Central memory CD4-positive, alpha-beta T cell (primary cell): ENCODE measurements around the gene MRPL3.

Experiments
- DNase-seq: peaks from one replicate; pipeline ENCODE4 v3.0.0; 2022
- total RNA-seq, 3 experiments: gene quantifications; one replicate each; lab custom pipeline; 2026; lab: John Stamatoyannopoulos, UW

MRPL3 gene
- total RNA-seq, result 29.5 to 332 (median 81.9) reads per million in 3 experiments

- DNase-seq, result peak; percentile 77
Observed at GRCh38 chr3:131502530-131503319, at the start of gene MRPL3. Gene MRPL3 (minus strand): TSS chr3:131502971. CDS start chr3:131502821, 150 bp downstream.

DNA sequence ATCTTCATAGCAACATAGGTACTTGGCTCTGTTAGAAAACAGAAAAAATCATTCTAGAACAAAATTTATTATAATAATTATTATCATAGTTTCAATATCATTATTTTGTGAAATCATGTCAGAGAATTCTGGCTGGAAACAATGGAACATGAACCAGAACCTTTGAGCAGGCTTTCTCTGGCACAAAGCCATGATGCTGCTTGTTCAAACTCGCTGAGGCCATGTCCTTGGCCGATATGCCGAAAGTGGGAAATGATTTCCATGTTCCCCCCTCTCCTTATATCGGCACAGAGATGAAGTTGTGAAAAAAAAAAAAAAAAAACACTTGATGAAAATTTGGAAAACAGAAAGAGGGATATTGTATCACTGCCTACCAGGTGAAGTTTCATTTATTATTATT lies 49.0 kb upstream of the MRPL3 start:
- DNase-seq, result no peak

GRCh38 chr3:131550562-131551465 lies 48.0 kb upstream of the MRPL3 start:
- DNase-seq, result no peak

DNA sequence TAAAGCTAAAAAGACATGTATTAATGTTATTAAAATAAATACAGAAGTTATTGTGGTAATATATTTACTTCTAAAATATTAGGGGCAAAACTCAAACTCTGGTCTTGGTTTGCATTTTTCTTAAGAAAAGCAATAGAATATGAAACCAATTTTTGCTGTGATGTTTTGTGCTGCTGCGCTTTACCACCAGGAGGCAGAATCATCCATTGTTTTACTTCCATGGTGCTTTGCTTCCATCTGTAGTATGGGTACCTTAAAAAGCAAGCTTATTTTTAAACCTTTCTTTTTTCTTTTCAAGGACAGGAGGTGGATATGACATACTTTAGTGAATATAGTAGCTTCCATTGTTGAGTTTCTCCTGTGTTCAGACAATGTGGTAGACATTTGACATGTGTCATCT lies 46.6 kb upstream of the MRPL3 start:
- DNase-seq, result no peak

DNA sequence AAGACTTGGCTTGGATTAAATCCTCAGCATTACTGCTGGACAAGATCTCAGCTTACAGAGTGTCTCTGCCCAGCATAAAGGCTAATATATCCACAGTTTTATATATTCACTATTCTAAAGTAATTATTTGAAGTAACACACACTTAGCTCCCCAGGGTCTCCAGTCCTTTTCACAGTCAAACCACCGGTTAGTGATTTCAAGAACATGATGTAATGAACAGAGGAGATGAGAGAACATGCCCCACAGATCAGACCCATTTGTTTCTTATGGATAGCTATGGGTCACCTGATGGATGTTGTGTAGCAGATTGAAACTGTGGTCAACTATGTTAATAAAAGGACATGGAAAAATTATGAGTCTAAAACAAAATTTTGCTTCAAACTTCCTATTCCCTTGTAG lies 44.8 kb upstream of the MRPL3 start:
- DNase-seq, result no peak

- DNase-seq, result no peak
Observed at GRCh38 chr3:131546441-131546840, 43.7 kb upstream of the MRPL3 start.

DNA sequence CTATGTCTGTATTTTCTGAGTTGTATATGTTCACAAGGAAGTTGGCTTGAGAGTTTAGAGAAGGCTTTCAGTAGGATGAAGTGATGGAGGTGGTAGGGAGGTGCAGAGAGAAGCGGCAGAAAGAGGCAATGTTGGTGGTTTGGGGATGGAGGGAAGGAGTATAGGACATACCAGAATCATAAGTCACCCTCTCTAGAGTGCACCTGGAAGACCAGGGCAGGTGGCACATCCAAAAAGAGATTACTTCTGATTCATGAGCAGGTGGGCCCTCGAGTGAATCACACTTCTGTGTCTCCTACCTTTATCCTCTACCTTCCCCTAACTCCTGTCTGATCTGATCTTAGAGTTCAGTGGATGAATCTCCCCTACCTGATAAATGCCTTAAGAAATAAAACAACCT lies 41.8 kb upstream of the MRPL3 start:
- no peak for DNase-seq

DNA sequence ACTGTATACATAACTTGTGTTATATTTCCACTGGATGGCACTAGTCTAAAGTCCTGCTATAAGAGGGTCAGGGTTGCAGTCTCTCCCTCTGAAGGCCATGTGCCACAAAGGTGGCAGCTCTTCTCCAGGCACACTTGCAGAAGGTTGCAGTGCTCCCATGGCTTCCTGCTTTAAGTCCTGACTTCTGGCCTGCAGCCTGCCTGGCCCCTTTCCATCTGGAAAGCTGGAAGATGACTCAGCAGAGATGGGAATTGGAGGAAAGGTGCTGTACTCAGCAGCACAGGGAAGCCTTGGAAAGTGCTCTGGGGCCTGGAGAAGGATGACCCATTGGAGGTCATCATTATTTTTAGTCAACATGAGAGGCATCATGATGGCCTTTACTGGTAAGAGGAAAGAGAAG lies 40.9 kb upstream of the MRPL3 start:
- no peak for DNase-seq

- DNase-seq, result no peak
Observed at GRCh38 chr3:131541288-131541687, 38.5 kb upstream of the MRPL3 start.

DNA sequence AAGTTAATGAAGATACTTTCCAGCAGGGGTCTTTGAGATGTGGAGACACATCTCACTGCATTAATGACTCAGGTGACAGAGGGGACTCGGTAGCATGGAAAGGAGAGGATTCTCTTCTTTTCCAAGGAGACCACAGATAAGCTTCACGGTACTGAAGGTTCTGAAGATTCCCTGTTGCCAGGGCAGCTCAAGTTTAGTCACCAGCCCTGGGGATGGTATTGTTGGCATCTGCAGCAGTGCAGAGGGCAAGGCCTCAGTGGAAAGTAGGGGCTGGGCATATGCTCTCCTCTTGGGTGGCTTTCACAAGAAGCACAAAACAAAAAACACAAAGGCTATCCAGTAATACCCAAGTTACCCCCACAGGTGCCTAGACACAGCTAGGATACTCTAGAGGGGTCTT lies 38.0 kb upstream of the MRPL3 start:
- no peak for DNase-seq

GRCh38 chr3:131540143-131540542 lies 37.4 kb upstream of the MRPL3 start:
- DNase-seq, result no peak

DNA sequence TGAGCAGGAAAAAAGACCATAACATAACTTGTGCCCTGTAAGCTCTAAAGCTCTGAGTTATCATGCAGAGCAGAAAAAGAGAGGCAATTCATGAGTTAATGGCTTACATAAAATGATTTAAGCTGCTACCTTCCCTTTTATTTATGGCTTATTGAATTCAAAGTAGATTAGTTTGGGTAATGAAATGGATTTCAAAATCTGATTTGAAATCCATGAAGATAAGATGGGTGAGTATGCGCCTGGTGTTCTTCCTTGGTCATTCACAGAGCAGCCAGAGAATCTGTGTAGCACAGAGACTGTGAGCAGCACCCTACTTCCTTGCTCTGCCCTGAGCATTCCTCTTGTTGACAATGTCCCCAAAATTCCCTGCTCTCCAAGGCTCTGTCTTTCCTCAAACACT lies 36.2 kb upstream of the MRPL3 start:
- DNase-seq, result no peak

DNA sequence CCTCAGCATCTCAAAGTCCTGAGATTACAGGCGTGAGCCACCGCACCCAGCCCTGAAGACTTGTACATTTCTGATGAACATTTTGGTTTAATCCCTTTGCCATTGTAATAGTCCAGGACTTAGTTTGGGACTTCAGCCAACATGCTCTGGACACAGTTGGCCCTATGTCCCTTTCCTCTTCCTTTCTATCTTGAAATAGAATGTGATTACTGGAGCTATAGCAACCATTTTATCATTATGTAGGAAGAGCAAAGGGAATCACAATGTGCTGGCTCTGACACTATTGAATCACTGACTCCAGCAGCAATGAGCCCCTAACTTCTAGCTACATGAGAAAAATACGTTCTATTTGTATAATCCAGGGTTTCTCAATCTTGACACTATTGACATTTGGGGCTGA lies 34.8 kb upstream of the MRPL3 start:
- no peak for DNase-seq

GRCh38 chr3:131535596-131535995 lies 32.8 kb upstream of the MRPL3 start:
- DNase-seq, result no peak

DNA sequence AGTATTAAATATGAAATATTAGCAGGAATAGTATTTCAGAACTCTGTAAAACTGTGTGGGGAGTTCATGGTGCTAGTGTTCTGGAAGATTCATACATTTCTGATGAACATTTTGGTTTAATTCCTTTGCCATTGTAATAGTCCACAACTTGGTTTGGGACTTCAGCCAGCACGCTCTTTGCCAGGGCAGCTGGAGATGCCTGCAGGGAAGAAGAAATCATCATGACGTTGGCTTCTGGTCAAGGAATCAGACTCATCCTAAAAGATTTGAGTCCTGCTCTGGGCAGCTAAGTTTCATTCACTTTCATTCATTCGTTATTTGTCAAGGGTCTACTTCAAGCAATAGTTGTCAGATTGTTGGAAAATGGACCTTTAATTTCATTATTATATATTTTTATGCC lies 32.4 kb upstream of the MRPL3 start:
- DNase-seq, result no peak

DNA sequence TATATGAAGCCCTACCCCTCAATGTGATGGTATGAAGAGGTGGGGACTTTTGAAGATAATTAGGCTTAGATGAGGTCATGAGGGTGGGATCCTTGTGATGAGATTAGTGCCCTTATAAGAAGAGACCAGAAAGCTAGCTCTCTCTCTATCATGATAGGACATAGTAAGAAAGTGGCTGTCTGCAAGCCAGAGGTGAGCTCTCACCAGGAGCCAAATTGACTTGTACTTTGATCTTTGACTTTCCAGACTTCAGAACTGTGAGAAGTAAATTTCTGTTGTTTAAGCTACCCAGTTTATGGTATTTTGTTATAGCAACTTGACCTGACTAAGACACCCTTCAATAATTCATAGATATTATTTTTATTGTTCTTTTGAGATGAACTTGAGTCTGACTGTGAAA lies 29.9 kb upstream of the MRPL3 start:
- no peak for DNase-seq

DNA sequence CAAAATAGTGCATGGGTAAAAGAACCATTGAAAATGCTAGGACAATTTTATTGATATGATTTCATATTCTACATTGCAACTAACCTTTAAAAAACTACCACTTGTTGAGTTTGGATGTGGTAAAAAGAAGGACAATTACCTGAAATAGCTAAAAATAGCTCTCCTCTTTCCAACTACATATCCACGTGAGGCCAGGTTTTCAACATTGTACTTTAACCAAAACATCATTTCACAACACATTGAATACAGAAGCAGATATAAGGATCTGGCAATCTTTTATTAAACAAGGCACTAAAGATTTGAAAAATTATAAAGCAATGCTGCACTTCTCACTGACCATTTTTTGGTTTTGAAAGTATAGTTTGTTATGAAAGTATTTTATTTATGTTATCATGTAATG lies 28.1 kb upstream of the MRPL3 start:
- DNase-seq, result no peak

- no peak for DNase-seq
Observed at GRCh38 chr3:131530388-131530787, 27.6 kb upstream of the MRPL3 start.

DNA sequence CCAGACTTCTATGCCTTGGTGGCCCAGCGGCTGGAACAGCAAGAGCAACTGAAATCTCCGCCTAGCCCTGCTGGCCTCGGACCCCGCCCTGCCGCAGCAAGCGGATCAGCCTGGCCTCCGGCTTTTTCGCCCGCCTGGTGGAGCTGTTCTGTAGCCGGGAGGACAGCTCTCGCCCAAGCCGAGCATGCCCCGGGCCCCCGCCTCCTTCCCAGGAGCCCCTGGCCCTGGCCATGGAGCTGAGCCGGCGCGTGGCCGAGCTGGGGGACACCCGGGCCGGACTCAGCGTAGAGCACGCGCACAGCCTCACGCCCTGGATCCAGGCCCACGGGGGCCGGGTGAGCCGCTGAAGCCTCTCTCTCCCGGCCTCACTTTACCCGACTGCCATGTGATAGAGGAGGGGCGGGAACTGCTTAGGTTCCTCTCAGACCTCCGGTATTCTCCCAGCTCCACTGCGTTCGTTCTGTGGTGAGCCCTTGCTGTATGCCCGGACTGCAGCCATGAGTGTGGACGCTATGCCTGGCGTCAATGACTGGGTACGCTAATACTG lies 24.1 kb upstream of the MRPL3 start:
- DNase-seq, result no peak

DNA sequence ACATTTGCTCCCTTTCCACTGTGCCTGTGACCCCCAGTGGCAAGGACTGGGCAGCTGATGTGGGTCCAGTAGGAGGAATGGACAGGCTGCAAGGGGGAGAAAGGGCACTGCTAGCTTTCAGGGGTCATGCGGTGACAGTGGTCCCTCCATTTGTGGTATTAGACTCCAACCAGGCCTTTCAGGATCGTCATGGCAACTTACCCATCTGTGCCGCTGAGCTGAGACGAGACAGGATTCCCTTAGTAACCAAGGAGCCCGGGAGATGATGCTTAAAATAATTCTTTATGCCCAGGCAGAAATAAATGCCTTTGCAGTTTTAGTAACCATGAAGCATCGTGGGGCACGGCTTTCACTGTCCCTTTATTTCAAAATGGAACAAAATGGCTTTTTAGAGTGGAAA lies 15.9 kb upstream of the MRPL3 start:
- DNase-seq, result no peak

DNA sequence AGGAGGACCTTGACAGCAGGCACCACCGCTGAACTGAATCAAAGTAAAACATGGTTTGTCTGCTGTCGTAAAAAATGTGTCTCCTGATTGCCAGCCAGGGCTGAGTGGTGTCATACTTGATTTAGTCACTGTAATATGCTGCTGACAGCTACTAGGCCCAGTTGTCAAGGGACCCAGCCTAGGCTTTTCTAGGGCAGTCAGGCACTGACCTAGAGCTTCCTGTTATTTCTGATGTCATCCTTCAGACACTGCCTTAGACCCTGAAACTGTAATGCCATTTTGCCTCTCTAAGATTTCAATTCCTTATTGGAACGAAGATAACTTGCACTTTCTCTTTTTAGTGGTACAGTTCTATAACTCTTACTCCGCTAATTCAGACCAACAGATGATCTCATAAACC lies 2.6 kb upstream of the MRPL3 start:
- DNase-seq, result no peak

GRCh38 chr3:131503320-131503635 lies 507 bp upstream of the MRPL3 start:
- DNase-seq, result no peak

- DNase-seq, result no peak
Observed at GRCh38 chr3:131501949-131502348, 822 bp downstream of the MRPL3 start.

DNA sequence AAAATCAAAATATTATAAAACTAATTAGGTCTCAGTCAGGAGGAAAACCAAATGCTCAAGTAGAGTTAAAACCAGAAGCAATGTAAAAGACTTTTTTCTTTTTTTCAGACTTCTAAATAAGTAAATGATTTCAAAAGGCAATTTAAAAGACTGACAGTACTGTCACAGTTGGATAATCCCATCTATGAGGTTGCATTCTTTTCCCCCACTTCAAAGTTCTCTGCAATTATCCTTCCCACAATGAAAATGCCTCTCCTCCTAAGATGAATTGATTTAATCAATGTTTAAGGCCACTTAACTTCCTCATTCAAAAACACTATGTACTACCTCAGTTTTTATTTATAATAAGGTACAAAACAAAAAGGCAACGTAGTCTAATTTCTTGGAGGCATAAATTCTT lies 8.1 kb downstream of the MRPL3 start:
- no peak for DNase-seq
